Ishikawa (cell line): Measurements from ENCODE around the gene IFRD2.

Experiments used
- CEBPB ChIP-seq: IDR thresholded peaks from 2 replicates; pipeline ENCODE4 v1.6.1; 2012
- CREB1 ChIP-seq: IDR thresholded peaks from 2 replicates; pipeline ENCODE4 v1.6.1; 2012; ENCODE audit warnings: low read depth
- EGR1 ChIP-seq: IDR thresholded peaks from 2 replicates; pipeline ENCODE4 v1.6.1; 2012
- EP300 ChIP-seq: IDR thresholded peaks from 2 replicates; pipeline ENCODE4 v1.6.1; 2012; ENCODE audit warnings: borderline replicate concordance
- FOXM1 ChIP-seq: IDR thresholded peaks from 2 replicates; pipeline ENCODE4 v1.6.1; 2012; ENCODE audit warnings: low read depth, borderline replicate concordance
- NFIC ChIP-seq: IDR thresholded peaks from 2 replicates; pipeline ENCODE4 v1.6.1; 2012
- RAD21 ChIP-seq: IDR thresholded peaks from 2 replicates; pipeline ENCODE4 v1.6.1; 2012; ENCODE audit warnings: low read depth
- TAF1 ChIP-seq: IDR thresholded peaks from 2 replicates; pipeline ENCODE4 v1.6.1; 2012; ENCODE audit warnings: low read depth, mild to moderate bottlenecking
- TCF12 ChIP-seq: IDR thresholded peaks from 2 replicates; pipeline ENCODE4 v1.6.1; 2012; ENCODE audit warnings: low read depth
- TEAD4 ChIP-seq: IDR thresholded peaks from 2 replicates; pipeline ENCODE4 v1.6.1; 2012
- YY1 ChIP-seq: IDR thresholded peaks from 2 replicates; pipeline ENCODE4 v1.6.1; 2012; ENCODE audit warnings: low read depth
- ZBTB7A ChIP-seq: IDR thresholded peaks from 2 replicates; pipeline ENCODE4 v1.6.1; 2012; ENCODE audit warnings: low read depth
- TF ChIP-seq, protein P1 (sequence below): IDR thresholded peaks from 2 replicates; pipeline ENCODE4 v1.6.1; 2012
- TF ChIP-seq, protein P2 (sequence below): IDR thresholded peaks from 2 replicates; pipeline ENCODE4 v1.6.1; 2012
- TF ChIP-seq, protein P3 (sequence below): IDR thresholded peaks from 2 replicates; pipeline ENCODE4 v1.6.1; 2012; ENCODE audit warnings: low read depth, mild to moderate bottlenecking

IFRD2 gene

DNA sequence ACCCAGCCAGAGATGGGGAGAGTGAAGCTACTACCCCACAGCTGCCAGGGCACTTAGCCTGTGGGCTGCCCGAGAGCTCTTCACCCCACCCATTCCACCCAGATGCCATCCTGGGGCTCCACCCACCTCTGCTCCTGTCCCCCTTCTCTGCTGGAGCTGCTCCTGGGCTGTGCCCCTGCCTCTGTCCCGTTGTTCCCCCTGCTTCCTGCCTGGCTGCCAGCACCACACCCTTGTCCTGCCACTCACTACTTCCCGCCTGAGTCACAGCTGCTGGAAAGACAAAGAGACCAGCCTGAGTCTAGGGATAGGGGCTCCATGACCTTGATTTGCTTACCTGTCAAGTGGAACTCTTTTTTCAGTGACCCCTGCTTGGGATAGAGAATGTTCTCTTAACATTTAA lies 43.8 kb downstream of the IFRD2 start:
- no peak for TF ChIP-seq CREB1
- TF ChIP-seq, protein P1, sequence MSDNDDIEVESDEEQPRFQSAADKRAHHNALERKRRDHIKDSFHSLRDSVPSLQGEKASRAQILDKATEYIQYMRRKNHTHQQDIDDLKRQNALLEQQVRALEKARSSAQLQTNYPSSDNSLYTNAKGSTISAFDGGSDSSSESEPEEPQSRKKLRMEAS, result no peak
- TF ChIP-seq, protein P2, sequence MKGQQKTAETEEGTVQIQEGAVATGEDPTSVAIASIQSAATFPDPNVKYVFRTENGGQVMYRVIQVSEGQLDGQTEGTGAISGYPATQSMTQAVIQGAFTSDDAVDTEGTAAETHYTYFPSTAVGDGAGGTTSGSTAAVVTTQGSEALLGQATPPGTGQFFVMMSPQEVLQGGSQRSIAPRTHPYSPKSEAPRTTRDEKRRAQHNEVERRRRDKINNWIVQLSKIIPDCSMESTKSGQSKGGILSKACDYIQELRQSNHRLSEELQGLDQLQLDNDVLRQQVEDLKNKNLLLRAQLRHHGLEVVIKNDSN, result no peak
- no peak for TF ChIP-seq CEBPB
- TF ChIP-seq ZBTB7A, result no peak
- no peak for TF ChIP-seq EGR1
- no peak for TF ChIP-seq YY1
- no peak for TF ChIP-seq RAD21
- no peak for TF ChIP-seq TCF12
- TF ChIP-seq TAF1, result no peak
- TF ChIP-seq, protein P3, sequence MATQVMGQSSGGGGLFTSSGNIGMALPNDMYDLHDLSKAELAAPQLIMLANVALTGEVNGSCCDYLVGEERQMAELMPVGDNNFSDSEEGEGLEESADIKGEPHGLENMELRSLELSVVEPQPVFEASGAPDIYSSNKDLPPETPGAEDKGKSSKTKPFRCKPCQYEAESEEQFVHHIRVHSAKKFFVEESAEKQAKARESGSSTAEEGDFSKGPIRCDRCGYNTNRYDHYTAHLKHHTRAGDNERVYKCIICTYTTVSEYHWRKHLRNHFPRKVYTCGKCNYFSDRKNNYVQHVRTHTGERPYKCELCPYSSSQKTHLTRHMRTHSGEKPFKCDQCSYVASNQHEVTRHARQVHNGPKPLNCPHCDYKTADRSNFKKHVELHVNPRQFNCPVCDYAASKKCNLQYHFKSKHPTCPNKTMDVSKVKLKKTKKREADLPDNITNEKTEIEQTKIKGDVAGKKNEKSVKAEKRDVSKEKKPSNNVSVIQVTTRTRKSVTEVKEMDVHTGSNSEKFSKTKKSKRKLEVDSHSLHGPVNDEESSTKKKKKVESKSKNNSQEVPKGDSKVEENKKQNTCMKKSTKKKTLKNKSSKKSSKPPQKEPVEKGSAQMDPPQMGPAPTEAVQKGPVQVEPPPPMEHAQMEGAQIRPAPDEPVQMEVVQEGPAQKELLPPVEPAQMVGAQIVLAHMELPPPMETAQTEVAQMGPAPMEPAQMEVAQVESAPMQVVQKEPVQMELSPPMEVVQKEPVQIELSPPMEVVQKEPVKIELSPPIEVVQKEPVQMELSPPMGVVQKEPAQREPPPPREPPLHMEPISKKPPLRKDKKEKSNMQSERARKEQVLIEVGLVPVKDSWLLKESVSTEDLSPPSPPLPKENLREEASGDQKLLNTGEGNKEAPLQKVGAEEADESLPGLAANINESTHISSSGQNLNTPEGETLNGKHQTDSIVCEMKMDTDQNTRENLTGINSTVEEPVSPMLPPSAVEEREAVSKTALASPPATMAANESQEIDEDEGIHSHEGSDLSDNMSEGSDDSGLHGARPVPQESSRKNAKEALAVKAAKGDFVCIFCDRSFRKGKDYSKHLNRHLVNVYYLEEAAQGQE, result no peak
- TF ChIP-seq EP300, result no peak
- TF ChIP-seq NFIC, result no peak

DNA sequence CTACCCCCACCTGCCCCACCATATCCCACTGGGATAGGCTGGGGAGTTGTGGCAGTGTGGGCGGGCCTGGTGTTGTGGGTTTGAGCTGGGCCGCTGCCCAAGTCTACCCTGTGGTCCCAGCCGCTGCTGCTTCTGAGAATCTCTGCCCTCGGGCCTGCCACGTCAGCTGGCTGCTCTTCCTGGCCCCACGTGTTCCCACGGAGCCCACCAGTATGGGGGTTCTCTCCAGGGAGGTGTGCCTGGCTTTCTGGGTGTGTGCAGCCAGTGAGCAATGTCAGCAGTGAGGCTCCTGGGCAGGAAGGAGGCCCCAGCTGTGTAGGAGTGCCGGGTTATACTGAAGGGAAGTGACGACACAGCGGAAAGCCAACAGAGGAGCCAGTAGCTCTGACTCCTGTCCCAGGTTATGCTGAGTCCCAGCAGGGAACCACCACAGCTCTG lies 45.7 kb downstream of the IFRD2 start:
- TF ChIP-seq TCF12 (no peak), FOXM1 (no peak), CREB1 (no peak), TAF1 (no peak), CEBPB (no peak), NFIC (no peak), TEAD4 (no peak), ZBTB7A (no peak), EGR1 (no peak), EP300 (no peak)
- TF ChIP-seq, protein P1, result no peak
- TF ChIP-seq, protein P2, result no peak
- TF ChIP-seq, protein P3, result no peak

DNA sequence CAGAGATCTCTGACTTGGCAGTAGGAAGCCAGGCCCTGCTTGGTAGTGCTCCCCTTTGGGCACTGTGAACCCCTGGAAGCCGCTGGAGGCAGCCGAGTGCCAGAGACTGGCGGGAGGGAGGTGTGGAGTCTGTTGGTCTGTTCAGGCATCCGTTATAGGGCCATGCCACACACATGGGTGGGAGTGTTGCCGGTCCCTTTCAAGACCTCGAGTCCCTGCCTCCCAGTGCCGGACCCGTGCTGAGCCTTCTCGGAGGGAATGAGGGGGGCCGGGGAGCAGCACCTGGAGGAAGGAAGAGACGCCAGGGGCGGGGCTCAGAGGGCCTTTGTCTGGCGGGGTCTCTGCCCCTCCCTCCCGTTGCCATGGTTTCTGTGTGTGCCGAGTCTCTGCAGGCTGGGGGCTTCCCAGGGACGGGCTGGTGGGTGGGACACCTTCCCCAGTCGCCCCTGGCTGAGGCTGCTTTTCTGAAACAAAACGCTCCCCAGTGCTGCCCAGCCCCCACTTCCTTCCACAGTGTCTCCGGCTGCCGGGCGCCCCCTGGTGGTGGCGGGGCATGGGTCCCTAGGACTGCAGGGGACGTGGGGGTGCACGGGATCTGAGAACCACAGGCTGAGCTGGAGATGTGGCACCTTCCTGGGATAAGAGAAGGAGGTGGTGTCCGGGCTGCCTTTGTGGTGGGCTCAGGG lies 46.3 kb downstream of the IFRD2 start:
- TF ChIP-seq FOXM1 (no peak), EGR1 (no peak), TAF1 (no peak), CREB1 (no peak), TCF12 (peak; percentile 46), CEBPB (no peak), RAD21 (peak; percentile 87), EP300 (0 out of 2 replicates have a peak, but pooled peaks have one; percentile 10), YY1 (peak; percentile 56; the same call in 1 of the 2 replicates)
- TF ChIP-seq, protein P2, result no peak
- TF ChIP-seq, protein P1, result peak; percentile 25

DNA sequence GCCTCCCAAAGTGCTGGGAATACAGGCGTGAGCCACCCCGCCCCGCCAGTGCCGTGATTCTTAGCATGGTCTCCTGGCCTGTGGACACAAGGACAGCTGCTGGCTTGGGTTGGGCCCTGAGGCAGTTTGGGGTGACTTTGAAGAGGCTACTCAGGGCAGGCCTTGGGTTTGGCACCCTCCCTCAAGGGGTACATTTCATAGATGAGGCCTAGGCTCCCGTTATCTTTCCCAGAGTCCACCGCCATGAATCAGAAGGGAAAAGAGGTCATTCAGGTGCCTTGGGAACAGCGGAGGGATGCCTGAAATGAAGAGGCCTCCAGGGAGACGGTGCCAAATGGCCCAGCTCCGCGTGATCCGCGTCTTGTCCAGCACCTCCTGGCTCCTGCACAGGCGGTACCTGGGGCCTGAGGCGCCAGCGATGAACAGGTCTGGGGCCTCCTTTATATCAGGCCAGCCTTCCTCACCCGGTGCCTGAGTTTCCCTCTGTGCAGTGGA lies 46.9 kb downstream of the IFRD2 start:
- TF ChIP-seq YY1 (no peak), CREB1 (no peak), TAF1 (no peak), RAD21 (no peak), FOXM1 (no peak), NFIC (no peak), TEAD4 (no peak), EP300 (no peak), TCF12 (no peak), EGR1 (no peak), ZBTB7A (no peak), CEBPB (no peak)
- TF ChIP-seq, protein P2, result no peak
- TF ChIP-seq, protein P3, result no peak
- TF ChIP-seq, protein P1, result no peak
